GM21515 (cell line): ENCODE data around the gene MOSMO.

Experiments
- ATAC-seq: cut with Tn5 transposase; IDR thresholded peaks from one replicate; pipeline ENCODE4 v1.9.1; 2021; ENCODE audit not compliant: unreplicated experiment

The MOSMO gene

GRCh38 chr16:22132801-22133200 lies 124.9 kb downstream of the MOSMO start:
- ATAC-seq, result no peak
